HEK293 (cell line): ENCODE data around the gene RPS6KA2.

ENCODE experiments used
- CTCF ChIP-seq: fragments of 450-650 bp; formaldehyde crosslinking; IDR thresholded peaks from 2 replicates; pipeline ENCODE4 v1.5.1; 2016; ENCODE audit warnings: missing biosample characterization, missing genetic modification characterization
- REST ChIP-seq: fragments of 450-650 bp; formaldehyde crosslinking; IDR thresholded peaks from 2 replicates; pipeline ENCODE4 v1.5.1; 2016; ENCODE audit warnings: missing biosample characterization, missing genetic modification characterization
- YY1 ChIP-seq: fragments of 450-650 bp; formaldehyde crosslinking; IDR thresholded peaks from 2 replicates; pipeline ENCODE4 v1.5.1; 2018; ENCODE audit warnings: missing biosample characterization, missing genetic modification characterization
- ZBTB21 ChIP-seq: fragments of 450-650 bp; formaldehyde crosslinking; IDR thresholded peaks from 2 replicates; pipeline ENCODE4 v1.5.1; 2017; ENCODE audit warnings: missing biosample characterization, missing genetic modification characterization
- ZFP41 ChIP-seq: fragments of 450-650 bp; formaldehyde crosslinking; IDR thresholded peaks from 2 replicates; pipeline ENCODE4 v1.5.1; 2016; ENCODE audit warnings: missing biosample characterization, missing genetic modification characterization, borderline replicate concordance
- ZNF114 ChIP-seq: fragments of 450-650 bp; formaldehyde crosslinking; IDR thresholded peaks from 2 replicates; pipeline ENCODE4 v1.5.0; 2017; ENCODE audit warnings: missing biosample characterization, missing genetic modification characterization
- ZNF248 ChIP-seq: fragments of 450-650 bp; formaldehyde crosslinking; IDR thresholded peaks from 2 replicates; pipeline ENCODE4 v1.5.1; 2017; ENCODE audit warnings: missing biosample characterization, missing genetic modification characterization
- ZNF280C ChIP-seq: fragments of 450-650 bp; formaldehyde crosslinking; IDR thresholded peaks from 2 replicates; pipeline ENCODE4 v1.5.1; 2016; ENCODE audit warnings: missing biosample characterization, missing genetic modification characterization
- ZNF335 ChIP-seq: fragments of 450-650 bp; formaldehyde crosslinking; conservative IDR thresholded peaks from 2 replicates; pipeline ENCODE4 v1.5.1; 2016; ENCODE audit warnings: missing biosample characterization, missing genetic modification characterization
- ZNF404 ChIP-seq: fragments of 450-650 bp; formaldehyde crosslinking; IDR thresholded peaks from 2 replicates; pipeline ENCODE4 v1.5.1; 2017; ENCODE audit warnings: missing biosample characterization, missing genetic modification characterization
- ZNF549 ChIP-seq: fragments of 450-650 bp; IDR thresholded peaks from 2 replicates; pipeline ENCODE4 v1.5.1; 2018; ENCODE audit warnings: missing biosample characterization, missing genetic modification characterization, mild to moderate bottlenecking, inconsistent platforms, moderate library complexity
- ZNF639 ChIP-seq: fragments of 450-650 bp; formaldehyde crosslinking; IDR thresholded peaks from 2 replicates; pipeline ENCODE4 v1.5.1; 2016; ENCODE audit warnings: missing biosample characterization, missing genetic modification characterization

GRCh38 chr6:166366921-166367320, 260.1 kb downstream of the RPS6KA2 start:
- TF ChIP-seq YY1 (no peak), ZFP41 (no peak), CTCF (tag by site-specific recombination) (no peak), ZNF639 (tag by site-specific recombination) (no peak), ZNF114 (tag by site-specific recombination) (no peak), ZBTB21 (tag by site-specific recombination) (no peak), ZNF549 (tag by site-specific recombination) (no peak), ZNF404 (tag by site-specific recombination) (no peak), ZNF335 (no peak), ZNF248 (tag by site-specific recombination) (no peak), REST (no peak), ZNF280C (tag by site-specific recombination) (no peak)
